MCF 10A (cell line): ENCODE results near the gene ATP6V0E2. TPM values are rescaled to one million over a fixed set of nuclear protein-coding genes. Genes with fewer than 3 reads are reported as not detected.

Experiments used
- BruUV-seq: library from RNA; stranded (reverse); fragments of 400-500 nt; replicated peaks from 2 replicates; lab custom pipeline; 2021; lab: Mats Ljungman, UMichigan
- CTCF ChIA-PET: fragments of 300-600 bp; sonication (Branson Sonifier 250); formaldehyde crosslinking; extraction: SDS; loops from one replicate; lab custom pipeline; 2021; ENCODE audit warnings: antibody characterized with exemption, inconsistent platforms; lab: Yijun Ruan, JAX
- POLR2A ChIA-PET: fragments of 300-600, 350-650 bp; sonication (Branson Sonifier 250); formaldehyde crosslinking; extraction: SDS; loops from one replicate; lab custom pipeline; 2020; ENCODE audit warnings: antibody characterized with exemption, inconsistent platforms; lab: Yijun Ruan, JAX
- DNase-seq: peaks from one replicate; pipeline ENCODE4 v3.0.0-alpha.2; 2018; ENCODE audit not compliant: unreplicated experiment
- H3K27ac Mint-ChIP-seq: one replicate; pipeline ENCODE4 v1.8.0; 2022; ENCODE audit warnings: mild to moderate bottlenecking, low read depth, mixed read lengths; ENCODE audit not compliant: unreplicated experiment
- H3K27me3 Mint-ChIP-seq: one replicate; pipeline ENCODE4 v1.8.0; 2022; ENCODE audit warnings: mixed read lengths; ENCODE audit not compliant: insufficient read depth, unreplicated experiment
- H3K36me3 Mint-ChIP-seq: one replicate; pipeline ENCODE4 v1.8.0; 2022; ENCODE audit warnings: mild to moderate bottlenecking, moderate library complexity, mixed read lengths; ENCODE audit not compliant: insufficient read depth, unreplicated experiment
- H3K4me1 Mint-ChIP-seq: one replicate; pipeline ENCODE4 v1.8.0; 2022; ENCODE audit warnings: mixed read lengths; ENCODE audit not compliant: insufficient read depth, unreplicated experiment
- H3K4me3 Mint-ChIP-seq: one replicate; pipeline ENCODE4 v1.8.0; 2022; ENCODE audit warnings: mild to moderate bottlenecking, moderate library complexity, mixed read lengths; ENCODE audit not compliant: unreplicated experiment
- H3K9me3 Mint-ChIP-seq: one replicate; pipeline ENCODE4 v1.8.0; 2022; ENCODE audit warnings: mixed read lengths; ENCODE audit not compliant: unreplicated experiment
- CTCF ChIP-seq: fragments of 200-600 bp; IDR thresholded peaks from one replicate; pipeline ENCODE4 v1.8.0; 2022; ENCODE audit warnings: antibody characterized with exemption, mild to moderate bottlenecking; ENCODE audit not compliant: unreplicated experiment
- intact Hi-C: fragments of 100-400 bp; cut with micrococcal nuclease; formaldehyde crosslinking; loops from 2 replicates; pipeline ENCODE4 v1.14.1; 2022
- total RNA-seq: library from RNA; stranded (reverse); gene quantifications from 2 replicates; pipeline ENCODE4 v1.2.3, GENCODE V29; 2022

The ATP6V0E2 gene
- total RNA-seq, 1 experiment from 2014 or later: 8.6 TPM

- Mint-ChIP-seq H3K9me3 (no peaks in the 10 kb centered on the region), H3K4me1 (peaks cover 15% of the 10 kb centered on the region), H3K36me3 (no peaks in the 10 kb centered on the region), H3K27ac (no peak overlapping the region), H3K4me3 (peak overlapping the region; percentile 77), H3K27me3 (peaks cover 6% of the 10 kb centered on the region)
- TF ChIP-seq CTCF: no peak
- POLR2A ChIA-PET: interaction anchor here (0.6 to 2.6 kb wide), 8 partner anchors 8 to 530 kb away, joined by 3 to 9 read pairs (median 4); partner anchors contain the start of gene REPIN1
- intact Hi-C loops: loop anchor here (2.0 kb wide), 1 partner anchor 33 kb away; the partner anchor contains the start of gene ATP6V0E2
- DNase-seq: no peak
- no TSS peak for BruUV-seq
- CTCF ChIA-PET: interaction anchor here (0.6 to 1.2 kb wide), 3 partner anchors 10 to 974 kb away, joined by 3 to 6 read pairs (median 3); no protein-coding TSS in a partner anchor
Observed at GRCh38 chr7:149839933-149840332, 33.8 kb upstream of the ATP6V0E2 start.

- Mint-ChIP-seq H3K27ac (no peak overlapping the region), H3K9me3 (no peaks in the 10 kb centered on the region), H3K36me3 (peaks cover 14% of the 10 kb centered on the region), H3K4me3 (no peak overlapping the region), H3K27me3 (no peaks in the 10 kb centered on the region), H3K4me1 (peaks cover 15% of the 10 kb centered on the region)
- ChIA-PET POLR2A (interaction anchor here (0.6 kb wide), 1 partner anchor 432 kb away, joined by 3 read pairs; no protein-coding TSS in a partner anchor), CTCF (interaction anchor here (0.6 to 1.6 kb wide), 2 partner anchors 18 to 28 kb away, joined by 3 read pairs; no protein-coding TSS in a partner anchor)
- TF ChIP-seq CTCF: no peak
- BruUV-seq: no TSS peak
- intact Hi-C loops: no loop called here
- no peak for DNase-seq
Observed at GRCh38 chr7:149843566-149843965, 30.2 kb upstream of the ATP6V0E2 start.

- Mint-ChIP-seq H3K4me1 (peaks cover 8% of the 10 kb centered on the region), H3K9me3 (no peaks in the 10 kb centered on the region), H3K4me3 (no peak overlapping the region), H3K27me3 (no peaks in the 10 kb centered on the region), H3K36me3 (peaks cover 14% of the 10 kb centered on the region), H3K27ac (peak overlapping the region; percentile 35)
- no peak for TF ChIP-seq CTCF
- intact Hi-C loops: no loop called here
- BruUV-seq: no TSS peak
- ChIA-PET CTCF (interaction anchor here (0.6 to 1.6 kb wide), 2 partner anchors 18 to 27 kb away, joined by 3 read pairs; no protein-coding TSS in a partner anchor), POLR2A (interaction anchor here (0.6 kb wide), 1 partner anchor 433 kb away, joined by 3 read pairs; no protein-coding TSS in a partner anchor)
- DNase-seq: no peak
Observed at GRCh38 chr7:149844445-149844844, 29.3 kb upstream of the ATP6V0E2 start.

GRCh38 chr7:149845257-149845980, 28.4 kb upstream of the ATP6V0E2 start:
- H3K27me3 Mint-ChIP-seq: no peaks in the 10 kb centered on the region
- H3K36me3 Mint-ChIP-seq: peaks cover 14% of the 10 kb centered on the region
- H3K4me3 Mint-ChIP-seq: no peak overlapping the region
- no peak for TF ChIP-seq CTCF
- ChIA-PET POLR2A (no interaction called here), CTCF (interaction anchor here (1.6 kb wide), 1 partner anchor 17 kb away, joined by 3 read pairs; no protein-coding TSS in a partner anchor)
- DNase-seq: no peak
- H3K27ac Mint-ChIP-seq: no peak overlapping the region
- intact Hi-C loops: no loop called here
- no TSS peak for BruUV-seq
- peaks cover 5% of the 10 kb centered on the region for H3K4me1 Mint-ChIP-seq
- H3K9me3 Mint-ChIP-seq: no peaks in the 10 kb centered on the region
